ENCODE results near the gene DHX35. TPM values are rescaled to one million over a fixed set of nuclear protein-coding genes. Genes with fewer than 3 reads are reported as not detected.

DHX35 gene
- total and polyA plus RNA-seq, 2 of the 13 experiments (the other 11 are each of a cell fraction or from before 2014, with no cell fraction given) = 25.8 to 28.7 TPM

GRCh38 chr20:39009348-39009747 lies 47.2 kb downstream of the DHX35 start (continued):
- TF ChIP-seq ZBTB4 (CRISPR knock-in tag; IDR thresholded peaks at IDR 0.05; ENCODE audit: borderline replicate concordance) (no peak), ZNF264 (CRISPR knock-in tag; IDR thresholded peaks at IDR 0.05) (no peak)

- peaks cover 31 to 66% of the 10 kb centered on the region in 2 experiments for H3K36me3 ChIP-seq (replicated peaks in 1 of 2; ENCODE audit: control insufficient read depth in 1 of 2, insufficient read depth in 2 of 2, low read length in 2 of 2)
- no peak overlapping the region for H3K27ac ChIP-seq (ENCODE audit: extremely low read length, insufficient read depth, low read length)
- no peaks in the 10 kb centered on the region for H4K20me1 ChIP-seq (ENCODE audit: insufficient read depth, low read length)
- peaks cover 22% of the 10 kb centered on the region for H3K4me1 ChIP-seq (ENCODE audit: insufficient read depth, low read length)
- no peak overlapping the region for H3K9ac ChIP-seq (ENCODE audit: insufficient read depth, low read depth, low read length)
- in situ Hi-C loops (cut with HindIII; ENCODE audit: extremely low pct_ligation_motif_present, low pct_unique_long_range_greater_than_20kb) = no loop called here
- FAIRE-seq (no peak), ATAC-seq (no peak), DNase-seq (ENCODE audit: low spot score) (no peak)
- WGBS (ENCODE audit: low lambda C conversion rate) = 88% methylated on average over 1 of the region's 1 CpG
- CTCF ChIA-PET (ENCODE audit: low intra/inter-chr PET ratio, low total read pairs) = no interaction called here
- no peaks in the 10 kb centered on the region for H3K79me2 ChIP-seq (ENCODE audit: insufficient read depth, low read length)
- POLR2A ChIA-PET = no interaction called here
- H3K4me3 ChIP-seq (replicated peaks in 1 of 3; ENCODE audit: insufficient read depth in 1 of 3, low read depth in 2 of 3, low read length in 3 of 3) = no peak overlapping the region
- H2AFZ ChIP-seq (ENCODE audit: low read length) = no peak overlapping the region
- H3K4me2 ChIP-seq (ENCODE audit: low read depth, low read length) = no peak overlapping the region
- H3K9me3 ChIP-seq (ENCODE audit: low read length) = no peaks in the 10 kb centered on the region
- intact Hi-C loops (cut with micrococcal nuclease; ENCODE audit: unreplicated experiment) = loop anchor here (5.0 kb wide), 1 partner anchor 48 kb away; the partner anchor contains the start of gene DHX35
- BruUV-seq (replicated peaks) = no TSS peak
- no peaks in the 10 kb centered on the region for H3K27me3 ChIP-seq (ENCODE audit: control insufficient read depth in 1 of 2, insufficient read depth in 2 of 2, low read length in 2 of 2)
- TF ChIP-seq RBM22 (optimal IDR thresholded peaks at IDR 0.05; ENCODE audit: low read length) = peak; percentile 36
- TF ChIP-seq TFAP4 (IDR thresholded peaks at IDR 0.05; ENCODE audit: borderline replicate concordance, low read depth) = no peak
- TF ChIP-seq GPN1 (CRISPR knock-in tag; IDR thresholded peaks at IDR 0.05; ENCODE audit: borderline replicate concordance) = no peak
Observed at GRCh38 chr20:39010496-39010895, 48.4 kb downstream of the DHX35 start.

Measured in HepG2 (cell line).